Transverse colon (tissue), 4 donors: ENCODE measurements around the gene IL19. TPM values are rescaled to one million over a fixed set of nuclear protein-coding genes. Genes with fewer than 3 reads are reported as not detected.

Experiments used
- DNase-seq: peaks from one replicate; pipeline ENCODE4 v3.0.0-alpha.2; 2019
- H3K27ac ChIP-seq, 4 donors: fragments of 200-600 bp; sonication (generic); 2 replicates each; pipeline ENCODE4 v1.5.1; 2016 to 2018; ENCODE audit warnings: inconsistent platforms in 4 of 4
- H3K27me3 ChIP-seq: fragments of 200-600 bp; sonication (generic); 2 replicates; pipeline ENCODE4 v1.5.1; 2017; ENCODE audit warnings: inconsistent platforms
- H3K36me3 ChIP-seq, 4 donors: fragments of 200-600 bp; sonication (generic); 2 replicates each; pipeline ENCODE4 v1.5.1; 2017 to 2019; ENCODE audit warnings: inconsistent platforms in 4 of 4
- H3K4me1 ChIP-seq, 4 donors: fragments of 200-600 bp; sonication (generic); 2 replicates each; pipeline ENCODE4 v1.5.1; 2017 to 2020; ENCODE audit warnings: inconsistent platforms in 4 of 4
- H3K4me3 ChIP-seq, 4 donors: fragments of 200-600 bp; sonication (generic); 1 replicate in 1 of 4; 2 replicates in 3 of 4; pipeline versions ENCODE4 v1.5.1 to v1.6.1; 2017 to 2019; ENCODE audit warnings: inconsistent platforms in 4 of 4
- H3K9me3 ChIP-seq, 2 donors: fragments of 200-600 bp; sonication (generic); 2 replicates each; pipeline ENCODE4 v1.5.1; 2017 to 2019; ENCODE audit warnings: inconsistent platforms in 2 of 2
- EP300 ChIP-seq: sonication (generic); formaldehyde crosslinking; IDR thresholded peaks from one replicate; pipeline ENCODE4 v1.6.1; 2017; ENCODE audit warnings: antibody characterized with exemption, low read depth
- POLR2A ChIP-seq: fragments of 450-650 bp; IDR thresholded peaks from one replicate; pipeline ENCODE4 v1.6.1; 2016; ENCODE audit warnings: antibody characterized with exemption, mild to moderate bottlenecking, moderate library complexity
- POLR2AphosphoS5 ChIP-seq, 3 donors: sonication (generic); formaldehyde crosslinking; IDR thresholded peaks; one replicate each; pipeline ENCODE4 v1.6.1; 2016; ENCODE audit warnings: antibody characterized with exemption in 3 of 3
- WGBS, 2 donors: methylation state at CpG; one replicate each; pipeline ENCODE4 v1.1.5; 2018; ENCODE audit warnings: low coverage in 1 of 2; 5-methylcytosine and 5-hydroxymethylcytosine counted together
- in situ Hi-C, 4 donors: fragments of 200-750 bp; cut with MboI; loops; one replicate each; pipeline versions ENCODE4 v1.15.0 to v1.15.1; 2017; ENCODE audit warnings: low sequenced_read_pairs in 3 of 4, low pct_ligation_motif_present in 1 of 4, low pct_unique_long_range_greater_than_20kb in 1 of 4
- intact Hi-C: fragments of 100-400 bp; cut with DNase I; formaldehyde crosslinking; loops from one replicate; pipeline ENCODE4 v1.15.1; 2023; ENCODE audit warnings: low total_unique reads
- total RNA-seq, 4 donors: library from RNA; depleted of rRNA; stranded (reverse); fragments of >200 nt; gene quantifications; one replicate each; pipeline ENCODE4 v1.1.0, GENCODE V29; 2016
- TF ChIP-seq, protein P1 (sequence below), 5 experiments: fragments of 200-600 bp in 3 of 5; fragments of 450-650 bp in 2 of 5; sonication (generic) in 3 of 5; IDR thresholded peaks; 1 replicate in 2 of 5; 2 replicates in 3 of 5; pipeline ENCODE4 v1.5.1; 2016 to 2017; ENCODE audit warnings: antibody characterized with exemption in 5 of 5, inconsistent platforms in 3 of 5, mild to moderate bottlenecking in 2 of 5, moderate library complexity in 1 of 5

Gene IL19
- total RNA-seq, 4 donors from 2014 or later = not detected

GRCh38 chr1:206779638-206780037 lies 9.1 kb downstream of the IL19 start:
- intact Hi-C loops (no loop called here), in situ Hi-C loops (no loop called here)
- no peak for DNase-seq
- no peak for TF ChIP-seq POLR2A
- TF ChIP-seq, protein P1, sequence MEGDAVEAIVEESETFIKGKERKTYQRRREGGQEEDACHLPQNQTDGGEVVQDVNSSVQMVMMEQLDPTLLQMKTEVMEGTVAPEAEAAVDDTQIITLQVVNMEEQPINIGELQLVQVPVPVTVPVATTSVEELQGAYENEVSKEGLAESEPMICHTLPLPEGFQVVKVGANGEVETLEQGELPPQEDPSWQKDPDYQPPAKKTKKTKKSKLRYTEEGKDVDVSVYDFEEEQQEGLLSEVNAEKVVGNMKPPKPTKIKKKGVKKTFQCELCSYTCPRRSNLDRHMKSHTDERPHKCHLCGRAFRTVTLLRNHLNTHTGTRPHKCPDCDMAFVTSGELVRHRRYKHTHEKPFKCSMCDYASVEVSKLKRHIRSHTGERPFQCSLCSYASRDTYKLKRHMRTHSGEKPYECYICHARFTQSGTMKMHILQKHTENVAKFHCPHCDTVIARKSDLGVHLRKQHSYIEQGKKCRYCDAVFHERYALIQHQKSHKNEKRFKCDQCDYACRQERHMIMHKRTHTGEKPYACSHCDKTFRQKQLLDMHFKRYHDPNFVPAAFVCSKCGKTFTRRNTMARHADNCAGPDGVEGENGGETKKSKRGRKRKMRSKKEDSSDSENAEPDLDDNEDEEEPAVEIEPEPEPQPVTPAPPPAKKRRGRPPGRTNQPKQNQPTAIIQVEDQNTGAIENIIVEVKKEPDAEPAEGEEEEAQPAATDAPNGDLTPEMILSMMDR (IDR thresholded peaks at IDR 0.05) = no peak
- no peak for TF ChIP-seq POLR2AphosphoS5 (IDR thresholded peaks at IDR 0.05)
- no peak for TF ChIP-seq EP300
- H3K4me1 ChIP-seq = no peaks in the 10 kb centered on the region
- peaks cover 7% of the 10 kb centered on the region for H3K27me3 ChIP-seq
- WGBS, 2 donors = 74 to 75% methylated on average over 2 of the region's 2 CpGs
- no peaks in the 10 kb centered on the region for H3K9me3 ChIP-seq
- H3K27ac ChIP-seq = no peak overlapping the region
- H3K36me3 ChIP-seq = no peaks in the 10 kb centered on the region
- no peak overlapping the region for H3K4me3 ChIP-seq

GRCh38 chr1:206782448-206782847 lies 11.9 kb downstream of the IL19 start:
- WGBS, 2 donors = 60% methylated on average over 2 of the region's 2 CpGs; no CpG with 5 or more reads in 1 of the 2 donors
- no peaks in the 10 kb centered on the region for H3K36me3 ChIP-seq
- in situ Hi-C loops (no loop called here), intact Hi-C loops (no loop called here)
- no peaks in the 10 kb centered on the region for H3K4me1 ChIP-seq
- H3K9me3 ChIP-seq = no peaks in the 10 kb centered on the region
- H3K27ac ChIP-seq = no peak overlapping the region
- no peak for TF ChIP-seq POLR2AphosphoS5 (IDR thresholded peaks at IDR 0.05)
- no peaks in the 10 kb centered on the region for H3K27me3 ChIP-seq
- H3K4me3 ChIP-seq = no peak overlapping the region
- DNase-seq = no peak

DNA sequence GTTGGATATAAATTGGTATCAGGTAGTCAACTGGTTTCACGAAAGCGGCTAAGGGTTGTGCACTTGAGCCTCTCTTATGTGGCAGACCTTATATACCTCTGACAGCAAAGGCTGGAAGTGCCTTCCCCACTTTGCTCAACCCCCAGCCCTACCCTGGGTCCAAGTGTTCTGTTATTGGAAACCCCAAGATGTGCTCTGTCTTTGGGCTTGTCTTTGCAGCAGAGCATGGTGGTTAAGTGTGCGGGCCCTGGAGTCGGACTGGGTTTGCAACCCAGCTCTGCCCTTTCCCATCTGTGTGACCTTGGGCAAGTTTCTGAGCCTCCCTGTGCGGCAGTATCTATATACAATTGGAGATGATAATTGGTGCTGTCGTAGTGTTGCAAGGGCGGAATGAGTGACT lies 12.9 kb downstream of the IL19 start:
- 81% methylated on average over 7 of the region's 7 CpGs; no CpG with 5 or more reads in 1 of the 2 donors for WGBS, 2 donors
- in situ Hi-C loops = no loop called here
- no peaks in the 10 kb centered on the region for H3K4me1 ChIP-seq
- no peak for DNase-seq
- no peaks in the 10 kb centered on the region for H3K36me3 ChIP-seq
- H3K4me3 ChIP-seq = no peak overlapping the region
- H3K27me3 ChIP-seq = no peaks in the 10 kb centered on the region
- intact Hi-C loops = no loop called here
- TF ChIP-seq EP300 (no peak), POLR2A (no peak), POLR2AphosphoS5 (IDR thresholded peaks at IDR 0.05) (no peak)
- TF ChIP-seq, protein P1 (IDR thresholded peaks at IDR 0.05) = no peak
- no peak overlapping the region for H3K27ac ChIP-seq
- no peaks in the 10 kb centered on the region for H3K9me3 ChIP-seq

DNA sequence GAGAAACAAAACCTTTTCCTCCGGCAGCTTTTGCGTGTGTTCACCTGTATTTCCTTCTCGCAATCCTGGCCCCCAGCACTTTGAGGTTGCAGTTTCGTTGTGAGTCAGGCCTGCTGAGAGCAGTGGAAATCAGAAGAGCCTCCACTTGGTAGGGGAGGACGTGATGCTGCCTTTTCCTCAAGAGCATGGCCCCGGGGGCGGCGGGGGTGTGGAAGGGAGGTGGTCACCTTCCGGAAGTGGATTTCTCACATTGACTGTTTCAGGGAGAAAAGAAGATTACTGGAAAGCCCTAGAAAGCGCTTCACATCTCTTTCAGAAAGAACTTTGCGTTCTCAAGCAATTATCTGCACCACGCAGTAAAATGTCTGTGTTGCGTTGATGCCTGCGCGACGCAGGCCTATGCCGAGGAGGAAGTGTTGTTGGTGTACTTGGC lies 13.9 kb downstream of the IL19 start:
- Histone ChIP-seq H3K9me3 (no peaks in the 10 kb centered on the region), H3K4me3 (no peak overlapping the region), H3K27ac (no peak overlapping the region), H3K4me1 (no peaks in the 10 kb centered on the region), H3K36me3 (no peaks in the 10 kb centered on the region), H3K27me3 (no peaks in the 10 kb centered on the region)
- in situ Hi-C loops (no loop called here), intact Hi-C loops (no loop called here)
- DNase-seq = peak; percentile 62
- no peak for TF ChIP-seq EP300
- TF ChIP-seq, protein P1 (IDR thresholded peaks at IDR 0.05) = no peak
- no peak for TF ChIP-seq POLR2AphosphoS5 (IDR thresholded peaks at IDR 0.05)
- no peak for TF ChIP-seq POLR2A
- WGBS, 2 donors = 84 to 87% methylated on average over 15 to 17 of the region's 17 CpGs

GRCh38 chr1:206785182-206785765 lies 14.7 kb downstream of the IL19 start:
- no peaks in the 10 kb centered on the region for H3K9me3 ChIP-seq
- H3K27ac ChIP-seq = no peak overlapping the region
- 87 to 92% methylated on average over 2 to 4 of the region's 4 CpGs for WGBS, 2 donors

More at GRCh38 chr1:206785182-206785765, 14.7 kb downstream of the IL19 start:
- intact Hi-C loops = no loop called here
- no peaks in the 10 kb centered on the region for H3K27me3 ChIP-seq
- no peak for DNase-seq
- no peaks in the 10 kb centered on the region for H3K4me1 ChIP-seq
- H3K36me3 ChIP-seq = no peaks in the 10 kb centered on the region
- H3K4me3 ChIP-seq = no peak overlapping the region
- in situ Hi-C loops = no loop called here
- TF ChIP-seq, protein P1 (IDR thresholded peaks at IDR 0.05) = no peak
- TF ChIP-seq POLR2A (no peak), EP300 (no peak), POLR2AphosphoS5 (IDR thresholded peaks at IDR 0.05) (no peak)
